Upper lobe of right lung (tissue), 1 donor: ENCODE measurements around the gene BRSK2. TPM values are rescaled to one million over a fixed set of nuclear protein-coding genes. Genes with fewer than 3 reads are reported as not detected.
A peak's percentile ranks its signal among the peaks of the same experiment; 100 is the strongest.

ENCODE experiments used
- ATAC-seq: fragments of 200-7000 bp; cut with Tn5 transposase; one replicate; pipeline ENCODE4 v1.9.1; 2020; ENCODE audit warnings: mild to moderate bottlenecking, moderate library complexity
- DNase-seq: peaks from one replicate; pipeline ENCODE4 v3.0.0-alpha.2; 2020
- H3K27ac ChIP-seq: fragments of 200-600 bp; one replicate; pipeline ENCODE4 v1.8.0; 2022
- H3K27me3 ChIP-seq: fragments of 200-600 bp; one replicate; pipeline ENCODE4 v1.8.0; 2022; ENCODE audit warnings: mild to moderate bottlenecking
- H3K36me3 ChIP-seq: fragments of 200-600 bp; one replicate; pipeline ENCODE4 v1.8.0; 2022
- H3K4me1 ChIP-seq: fragments of 200-600 bp; one replicate; pipeline ENCODE4 v1.8.0; 2022
- H3K4me3 ChIP-seq: fragments of 200-600 bp; one replicate; pipeline ENCODE4 v1.8.0; 2022; ENCODE audit warnings: mild to moderate bottlenecking
- H3K9me3 ChIP-seq: fragments of 200-600 bp; one replicate; pipeline ENCODE4 v1.8.0; 2022
- CTCF ChIP-seq: fragments of 200-600 bp; IDR thresholded peaks from one replicate; pipeline ENCODE4 v1.8.0; 2022; ENCODE audit warnings: antibody characterized with exemption
- intact Hi-C: fragments of 100-400 bp; cut with DNase I; formaldehyde crosslinking; loops from one replicate; pipeline ENCODE4 v1.11.0; 2022
- total RNA-seq: library from RNA; stranded (reverse); fragmentation: NEBNext Ultra II Directional; extraction: Animal tissue kit (Norgen Biotek cat#: 25700); gene quantifications from one replicate; pipeline ENCODE4 v1.2.1, GENCODE V29; 2021
- donor health status: DM: no; HTN: yes; CAD: no; lungs with severe emphysema.

Gene BRSK2
- total RNA-seq, 1 donor from 2014 or later = 0.26 TPM

GRCh38 chr11:1469287-1469910 lies 79.7 kb downstream of the BRSK2 start:
- no peak for TF ChIP-seq CTCF
- H3K4me1 ChIP-seq = no peaks in the 10 kb centered on the region
- no peak for ATAC-seq
- no peak overlapping the region for H3K4me3 ChIP-seq
- no peaks in the 10 kb centered on the region for H3K9me3 ChIP-seq
- no peak for DNase-seq
- intact Hi-C loops = no loop called here
- peaks cover 46% of the 10 kb centered on the region for H3K36me3 ChIP-seq
- no peaks in the 10 kb centered on the region for H3K27me3 ChIP-seq
- no peak overlapping the region for H3K27ac ChIP-seq

- Histone ChIP-seq H3K4me1 (no peaks in the 10 kb centered on the region), H3K27me3 (no peaks in the 10 kb centered on the region), H3K4me3 (no peak overlapping the region), H3K36me3 (peaks cover 53% of the 10 kb centered on the region), H3K9me3 (no peaks in the 10 kb centered on the region), H3K27ac (no peak overlapping the region)
- no peak for DNase-seq
- no peak for TF ChIP-seq CTCF
- intact Hi-C loops = no loop called here
- ATAC-seq = no peak
Measured at GRCh38 chr11:1469911-1470680, 80.4 kb downstream of the BRSK2 start.

- no peak overlapping the region for H3K4me3 ChIP-seq
- no peak for DNase-seq
- H3K36me3 ChIP-seq = peaks cover 61% of the 10 kb centered on the region
- ATAC-seq = no peak
- no peaks in the 10 kb centered on the region for H3K4me1 ChIP-seq
- no peak overlapping the region for H3K27ac ChIP-seq
- H3K27me3 ChIP-seq = no peaks in the 10 kb centered on the region
- TF ChIP-seq CTCF = no peak
- H3K9me3 ChIP-seq = no peaks in the 10 kb centered on the region
- intact Hi-C loops = no loop called here
Measured at GRCh38 chr11:1470681-1471611, 81.2 kb downstream of the BRSK2 start.

GRCh38 chr11:1471736-1472135 lies 82.0 kb downstream of the BRSK2 start:
- H3K36me3 ChIP-seq = peaks cover 69% of the 10 kb centered on the region
- intact Hi-C loops = no loop called here
- H3K4me3 ChIP-seq = no peak overlapping the region
- no peaks in the 10 kb centered on the region for H3K27me3 ChIP-seq
- H3K9me3 ChIP-seq = no peaks in the 10 kb centered on the region
- no peak overlapping the region for H3K27ac ChIP-seq
- DNase-seq = no peak
- H3K4me1 ChIP-seq = no peaks in the 10 kb centered on the region
- TF ChIP-seq CTCF = no peak
- ATAC-seq = no peak

- H3K9me3 ChIP-seq = no peaks in the 10 kb centered on the region
- H3K27ac ChIP-seq = no peak overlapping the region
- intact Hi-C loops = no loop called here
- H3K27me3 ChIP-seq = no peaks in the 10 kb centered on the region
- H3K36me3 ChIP-seq = peaks cover 76% of the 10 kb centered on the region
- no peak for DNase-seq
- peak; percentile 2 for ATAC-seq
- no peak for TF ChIP-seq CTCF
- no peaks in the 10 kb centered on the region for H3K4me1 ChIP-seq
- H3K4me3 ChIP-seq = no peak overlapping the region
Measured at GRCh38 chr11:1472180-1473005, 82.7 kb downstream of the BRSK2 start.
